Activated CD8-positive, alpha-beta memory T cell treated with anti-CD3 and anti-CD28 coated beads for 24 hours (primary cell): ENCODE results near the gene TMEM255A.

Experiments used
- DNase-seq: peaks from one replicate; pipeline ENCODE4 v3.0.0-alpha.2; 2020

The TMEM255A gene

GRCh38 chrX:120306630-120307029 is 4.6 kb downstream of the TMEM255A start:
- no peak for DNase-seq

GRCh38 chrX:120305531-120306141 is 5.6 kb downstream of the TMEM255A start:
- DNase-seq = no peak

- no peak for DNase-seq
Measured at GRCh38 chrX:120304256-120304655, 7.0 kb downstream of the TMEM255A start.

- DNase-seq = no peak
Measured at GRCh38 chrX:120302434-120302833, 8.8 kb downstream of the TMEM255A start.

GRCh38 chrX:120301960-120302359 is 9.3 kb downstream of the TMEM255A start:
- DNase-seq = no peak

GRCh38 chrX:120301497-120301896 is 9.8 kb downstream of the TMEM255A start:
- DNase-seq = no peak

GRCh38 chrX:120299928-120300327 is 11.3 kb downstream of the TMEM255A start:
- DNase-seq = no peak

- no peak for DNase-seq
Measured at GRCh38 chrX:120297923-120298322, 13.3 kb downstream of the TMEM255A start.

GRCh38 chrX:120294651-120295050 is 16.6 kb downstream of the TMEM255A start:
- DNase-seq = no peak

GRCh38 chrX:120293015-120293414 is 18.2 kb downstream of the TMEM255A start:
- no peak for DNase-seq

- no peak for DNase-seq
Measured at GRCh38 chrX:120291211-120291610, 20.1 kb downstream of the TMEM255A start.

- DNase-seq = no peak
Measured at GRCh38 chrX:120290107-120290506, 21.2 kb downstream of the TMEM255A start.

GRCh38 chrX:120287513-120288112 is 23.6 kb downstream of the TMEM255A start:
- no peak for DNase-seq

GRCh38 chrX:120286733-120287512 is 24.3 kb downstream of the TMEM255A start:
- DNase-seq = no peak

GRCh38 chrX:120282697-120283096 is 28.6 kb downstream of the TMEM255A start:
- no peak for DNase-seq

GRCh38 chrX:120281761-120282160 is 29.5 kb downstream of the TMEM255A start:
- DNase-seq = no peak

- DNase-seq = no peak
Measured at GRCh38 chrX:120281021-120281624, 30.1 kb downstream of the TMEM255A start.

GRCh38 chrX:120274958-120275357 is 36.3 kb downstream of the TMEM255A start:
- no peak for DNase-seq

GRCh38 chrX:120274145-120274544 is 37.1 kb downstream of the TMEM255A start:
- no peak for DNase-seq

GRCh38 chrX:120271218-120271617 is 40.0 kb downstream of the TMEM255A start:
- DNase-seq = no peak

GRCh38 chrX:120270567-120270966 is 40.7 kb downstream of the TMEM255A start:
- no peak for DNase-seq

- DNase-seq = no peak
Measured at GRCh38 chrX:120269373-120270035, 41.8 kb downstream of the TMEM255A start.

- no peak for DNase-seq
Measured at GRCh38 chrX:120264341-120264740, 46.9 kb downstream of the TMEM255A start.
